ENCODE results near the gene CCDC174. TPM values are rescaled to one million over a fixed set of nuclear protein-coding genes. Genes with fewer than 3 reads are reported as not detected.

The CCDC174 gene
- total RNA-seq, 1 experiment from 2014 or later: 16.0 TPM

- TF ChIP-seq ARID4B (CRISPR knock-in tag; IDR thresholded peaks at IDR 0.05; ENCODE audit: borderline replicate concordance) (no peak), SOX15 (CRISPR knock-in tag; IDR thresholded peaks at IDR 0.05) (no peak), NFE2L1 (CRISPR knock-in tag; IDR thresholded peaks at IDR 0.05) (no peak), MXD4 (CRISPR knock-in tag; IDR thresholded peaks at IDR 0.05; ENCODE audit: borderline replicate concordance) (no peak), FOXK1 (CRISPR knock-in tag; IDR thresholded peaks at IDR 0.05) (no peak), ZNF416 (CRISPR knock-in tag; IDR thresholded peaks at IDR 0.05) (no peak)
These were observed 67.4 kb downstream of the CCDC174 start (continued) for GRCh38 chr3:14719006-14719405.

GRCh38 chr3:14721126-14721864 lies 69.7 kb downstream of the CCDC174 start:
- TF ChIP-seq, protein P1, sequence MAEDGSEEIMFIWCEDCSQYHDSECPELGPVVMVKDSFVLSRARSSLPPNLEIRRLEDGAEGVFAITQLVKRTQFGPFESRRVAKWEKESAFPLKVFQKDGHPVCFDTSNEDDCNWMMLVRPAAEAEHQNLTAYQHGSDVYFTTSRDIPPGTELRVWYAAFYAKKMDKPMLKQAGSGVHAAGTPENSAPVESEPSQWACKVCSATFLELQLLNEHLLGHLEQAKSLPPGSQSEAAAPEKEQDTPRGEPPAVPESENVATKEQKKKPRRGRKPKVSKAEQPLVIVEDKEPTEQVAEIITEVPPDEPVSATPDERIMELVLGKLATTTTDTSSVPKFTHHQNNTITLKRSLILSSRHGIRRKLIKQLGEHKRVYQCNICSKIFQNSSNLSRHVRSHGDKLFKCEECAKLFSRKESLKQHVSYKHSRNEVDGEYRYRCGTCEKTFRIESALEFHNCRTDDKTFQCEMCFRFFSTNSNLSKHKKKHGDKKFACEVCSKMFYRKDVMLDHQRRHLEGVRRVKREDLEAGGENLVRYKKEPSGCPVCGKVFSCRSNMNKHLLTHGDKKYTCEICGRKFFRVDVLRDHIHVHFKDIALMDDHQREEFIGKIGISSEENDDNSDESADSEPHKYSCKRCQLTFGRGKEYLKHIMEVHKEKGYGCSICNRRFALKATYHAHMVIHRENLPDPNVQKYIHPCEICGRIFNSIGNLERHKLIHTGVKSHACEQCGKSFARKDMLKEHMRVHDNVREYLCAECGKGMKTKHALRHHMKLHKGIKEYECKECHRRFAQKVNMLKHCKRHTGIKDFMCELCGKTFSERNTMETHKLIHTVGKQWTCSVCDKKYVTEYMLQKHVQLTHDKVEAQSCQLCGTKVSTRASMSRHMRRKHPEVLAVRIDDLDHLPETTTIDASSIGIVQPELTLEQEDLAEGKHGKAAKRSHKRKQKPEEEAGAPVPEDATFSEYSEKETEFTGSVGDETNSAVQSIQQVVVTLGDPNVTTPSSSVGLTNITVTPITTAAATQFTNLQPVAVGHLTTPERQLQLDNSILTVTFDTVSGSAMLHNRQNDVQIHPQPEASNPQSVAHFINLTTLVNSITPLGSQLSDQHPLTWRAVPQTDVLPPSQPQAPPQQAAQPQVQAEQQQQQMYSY (CRISPR knock-in tag; IDR thresholded peaks at IDR 0.05): no peak
- no peak for TF ChIP-seq JAZF1 (CRISPR knock-in tag; IDR thresholded peaks at IDR 0.05)
- no peak for TF ChIP-seq CBFB (CRISPR knock-in tag; IDR thresholded peaks at IDR 0.05; ENCODE audit: low read depth)
- DNase-seq (ENCODE audit: low spot score) (no peak), ATAC-seq (no peak)
- Mint-ChIP-seq H3K27me3 (ENCODE audit: low read depth) (peaks cover 3% of the 10 kb centered on the region), H3K4me3 (no peak overlapping the region), H3K27ac (no peak overlapping the region), H3K4me1 (peaks cover 4% of the 10 kb centered on the region), H3K9me3 (no peaks in the 10 kb centered on the region), H3K36me3 (no peaks in the 10 kb centered on the region)
- ChIA-PET POLR2A (no interaction called here), CTCF (no interaction called here)

Other genes with a start within 250 kb of the CCDC174 start
- 144 to 211 TPM (median 147 TPM) in 3 replicates for gene SLC6A6, start 249.2 kb upstream of the CCDC174 start, total RNA-seq (2021)
- 11.4 to 12.0 TPM (median 11.7 TPM) in 3 replicates for gene GRIP2, start 111.4 kb upstream of the CCDC174 start, total RNA-seq (2021)
- gene C3orf20, start 23.4 kb downstream of the CCDC174 start, total RNA-seq (2021): not detected in 3 replicates
- gene FGD5, start 167.2 kb downstream of the CCDC174 start, total RNA-seq (2021): 18.3 to 20.0 TPM (median 19.3 TPM) in 3 replicates